K562 (cell line): ENCODE data around the gene OBSCN. TPM values are rescaled to one million over a fixed set of nuclear protein-coding genes. Genes with fewer than 3 reads are reported as not detected.

Experiments
- ARHGAP35 ChIP-seq: fragments of 450-650 bp; IDR thresholded peaks from 2 replicates; pipeline ENCODE4 v1.6.1; 2018; ENCODE audit not compliant: partially characterized antibody
- BMI1 ChIP-seq: fragments of 150-350 bp; IDR thresholded peaks from 2 replicates; pipeline ENCODE4 v1.6.1; 2014; ENCODE audit warnings: low read length
- CHD7 ChIP-seq: fragments of 200-600 bp; sonication (generic); IDR thresholded peaks from one replicate; pipeline ENCODE4 v1.6.1; 2012; ENCODE audit warnings: mild to moderate bottlenecking, low read depth, low read length, inconsistent platforms
- E4F1 ChIP-seq: fragments of 250-450 bp; sonication (Bioruptor Pico); IDR thresholded peaks from 2 replicates; pipeline ENCODE4 v1.5.0; 2021; ENCODE audit warnings: mild to moderate bottlenecking, borderline replicate concordance
- ELK3 ChIP-seq: fragments of 450-650 bp; formaldehyde crosslinking; IDR thresholded peaks from 2 replicates; pipeline ENCODE4 v1.4.0; 2020; ENCODE audit warnings: mild to moderate bottlenecking
- FOXP1 ChIP-seq: sonication (generic); formaldehyde crosslinking; IDR thresholded peaks from 2 replicates; pipeline ENCODE4 v1.8.0; 2022; ENCODE audit warnings: mild to moderate bottlenecking, missing genetic modification reagents
- ZFP36 ChIP-seq: fragments of 150-350 bp; IDR thresholded peaks from 2 replicates; pipeline ENCODE4 v1.6.1; 2018; ENCODE audit warnings: low read length, low read depth; ENCODE audit not compliant: partially characterized antibody
- ZNF584 ChIP-seq: fragments of 200-800 bp; sonication (Bioruptor generic); IDR thresholded peaks from 2 replicates; pipeline ENCODE4 v1.6.1; 2016; ENCODE audit warnings: low read depth, mild to moderate bottlenecking, missing genetic modification characterization, missing compliant biosample characterization
- polyA plus RNA-seq, 8 experiments: library from polyadenylated mRNA; depleted of rRNA in 4 of 8; stranded (reverse) in 5 of 8; unstranded in 3 of 8; fragments of >200 nt; fragmentation: Nextera tagmentation in 2 of 8; fragmentation: Illumina TruSeq in 1 of 8; extraction: Ambion mirVana in 2 of 8; extraction: Trizol in 1 of 8; gene quantifications; 2 replicates each; pipeline versions ENCODE4 v1.2.1 to v1.2.3, GENCODE V29; 2011 to 2014; ENCODE audit warnings: inconsistent platforms in 1 of 8, missing spikeins in 1 of 8
- total RNA-seq, 7 experiments: library from RNA; depleted of rRNA in 6 of 7; stranded (reverse); fragments of >200 nt in 6 of 7; fragmentation: Illumina TruSeq in 2 of 7; extraction: Trizol in 2 of 7; gene quantifications; 2 replicates each; pipeline versions ENCODE4 v1.2.1 to v1.2.3, GENCODE V29; 2011 to 2021; ENCODE audit warnings: low replicate concordance in 1 of 7

OBSCN gene
- total and polyA plus RNA-seq, 9 of the 15 experiments (the other 6 are each of a cell fraction or from before 2014, with no cell fraction given), result 0.18 to 19.7 (median 3.6) TPM

- no peak for TF ChIP-seq CHD7
- TF ChIP-seq ZFP36, result no peak
- no peak for TF ChIP-seq FOXP1 (CRISPR knock-in tag)
- no peak for TF ChIP-seq ZNF584 (CRISPR knock-in tag)
- TF ChIP-seq E4F1, result no peak
- peak; percentile 6; the same call in 1 of the 2 replicates for TF ChIP-seq ELK3 (CRISPR knock-in tag)
- TF ChIP-seq BMI1, result no peak
- no peak for TF ChIP-seq ARHGAP35
Observed at GRCh38 chr1:228369608-228370438, 162.0 kb downstream of the OBSCN start (continued).
